H1 (cell line): ENCODE data around the gene APEH. TPM values are rescaled to one million over a fixed set of nuclear protein-coding genes. Genes with fewer than 3 reads are reported as not detected.

Experiments used
- JUND ChIP-seq: IDR thresholded peaks from 2 replicates; pipeline ENCODE4 v1.6.1; 2011; ENCODE audit warnings: mild to moderate bottlenecking, improper control_type of control experiment, low read length
- ZNF274 ChIP-seq: IDR thresholded peaks from 2 replicates; pipeline ENCODE4 v1.7.0; 2012; ENCODE audit warnings: low read length, borderline replicate concordance; ENCODE audit errors: extremely low read depth
- polyA plus RNA-seq, 7 experiments: library from polyadenylated mRNA; depleted of rRNA in 3 of 7; stranded (reverse) in 5 of 7; unstranded in 2 of 7; fragments of >200 nt in 5 of 7; fragments of 200-250 nt in 2 of 7; gene quantifications; 1 replicate in 5 of 7; 2 replicates in 1 of 7; 4 replicates in 1 of 7; pipeline versions ENCODE4 v1.2.1 to v1.2.3, GENCODE V29; 2011 to 2013; ENCODE audit warnings: missing spikeins in 2 of 7, mixed read lengths in 2 of 7
- total RNA-seq: library from RNA; stranded (reverse); fragmentation: NEBNext Ultra II Directional; extraction: Animal tissue kit (Norgen Biotek cat#: 25700); gene quantifications from 2 replicates; pipeline ENCODE4 v1.2.1, GENCODE V29; 2021
- TF ChIP-seq, protein P1 (sequence below): IDR thresholded peaks from 2 replicates; pipeline ENCODE4 v1.6.1; 2012; ENCODE audit warnings: inconsistent platforms

Gene APEH
- total and polyA plus RNA-seq, 2 of the 8 experiments (the other 6 are each of a cell fraction or from before 2014, with no cell fraction given): 222 to 260 TPM

DNA sequence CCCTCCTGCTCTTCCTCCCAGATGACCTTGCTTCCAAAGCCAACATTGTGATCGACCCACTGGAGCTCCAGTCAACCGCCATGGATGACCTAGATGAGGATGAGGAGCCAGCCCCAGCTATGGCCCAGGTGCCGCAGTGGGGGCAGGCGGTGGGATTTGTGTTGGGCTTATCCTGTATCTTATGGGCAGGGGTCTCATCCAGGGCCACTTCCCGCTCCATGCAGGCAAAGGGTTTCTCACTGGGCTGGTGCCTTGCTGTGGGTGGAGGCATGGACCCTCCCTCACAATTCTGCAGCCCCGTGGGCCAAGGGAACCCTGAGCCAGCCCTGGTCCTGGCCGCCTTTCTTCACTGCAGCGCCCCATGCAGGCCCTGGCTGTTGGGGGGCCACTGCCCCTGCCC lies 30.5 kb downstream of the APEH start (continued):
- TF ChIP-seq, protein P1, sequence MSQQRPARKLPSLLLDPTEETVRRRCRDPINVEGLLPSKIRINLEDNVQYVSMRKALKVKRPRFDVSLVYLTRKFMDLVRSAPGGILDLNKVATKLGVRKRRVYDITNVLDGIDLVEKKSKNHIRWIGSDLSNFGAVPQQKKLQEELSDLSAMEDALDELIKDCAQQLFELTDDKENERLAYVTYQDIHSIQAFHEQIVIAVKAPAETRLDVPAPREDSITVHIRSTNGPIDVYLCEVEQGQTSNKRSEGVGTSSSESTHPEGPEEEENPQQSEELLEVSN: no peak
- no peak for TF ChIP-seq ZNF274
- no peak for TF ChIP-seq JUND
